ENCODE measurements around the gene CASR.

DNA sequence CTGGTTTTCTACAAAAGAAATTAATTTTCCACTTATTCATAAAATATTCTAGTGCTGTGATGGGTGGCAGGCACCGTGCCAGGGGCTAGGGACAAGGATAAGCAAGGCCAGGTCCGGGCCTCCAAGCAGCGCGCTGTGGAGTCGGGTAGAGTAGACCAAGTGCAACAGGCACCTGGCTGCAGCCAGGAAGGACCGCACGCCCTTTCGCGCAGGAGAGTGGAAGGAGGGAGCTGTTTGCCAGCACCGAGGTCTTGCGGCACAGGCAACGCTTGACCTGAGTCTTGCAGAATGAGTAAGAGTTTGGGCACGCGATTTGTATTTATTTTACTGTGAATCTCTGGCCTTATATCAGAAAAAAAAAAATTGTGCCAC lies at the start of gene CASR:
- no peak for TF ChIP-seq POLR2A (IDR thresholded peaks at IDR 0.05; ENCODE audit: extremely low read depth, insufficient read length)
- TF ChIP-seq, protein P1, sequence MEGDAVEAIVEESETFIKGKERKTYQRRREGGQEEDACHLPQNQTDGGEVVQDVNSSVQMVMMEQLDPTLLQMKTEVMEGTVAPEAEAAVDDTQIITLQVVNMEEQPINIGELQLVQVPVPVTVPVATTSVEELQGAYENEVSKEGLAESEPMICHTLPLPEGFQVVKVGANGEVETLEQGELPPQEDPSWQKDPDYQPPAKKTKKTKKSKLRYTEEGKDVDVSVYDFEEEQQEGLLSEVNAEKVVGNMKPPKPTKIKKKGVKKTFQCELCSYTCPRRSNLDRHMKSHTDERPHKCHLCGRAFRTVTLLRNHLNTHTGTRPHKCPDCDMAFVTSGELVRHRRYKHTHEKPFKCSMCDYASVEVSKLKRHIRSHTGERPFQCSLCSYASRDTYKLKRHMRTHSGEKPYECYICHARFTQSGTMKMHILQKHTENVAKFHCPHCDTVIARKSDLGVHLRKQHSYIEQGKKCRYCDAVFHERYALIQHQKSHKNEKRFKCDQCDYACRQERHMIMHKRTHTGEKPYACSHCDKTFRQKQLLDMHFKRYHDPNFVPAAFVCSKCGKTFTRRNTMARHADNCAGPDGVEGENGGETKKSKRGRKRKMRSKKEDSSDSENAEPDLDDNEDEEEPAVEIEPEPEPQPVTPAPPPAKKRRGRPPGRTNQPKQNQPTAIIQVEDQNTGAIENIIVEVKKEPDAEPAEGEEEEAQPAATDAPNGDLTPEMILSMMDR (IDR thresholded peaks at IDR 0.05; ENCODE audit: low read depth, low read length), result no peak
